Measurements from ENCODE around the gene GRIN3B.

DNA sequence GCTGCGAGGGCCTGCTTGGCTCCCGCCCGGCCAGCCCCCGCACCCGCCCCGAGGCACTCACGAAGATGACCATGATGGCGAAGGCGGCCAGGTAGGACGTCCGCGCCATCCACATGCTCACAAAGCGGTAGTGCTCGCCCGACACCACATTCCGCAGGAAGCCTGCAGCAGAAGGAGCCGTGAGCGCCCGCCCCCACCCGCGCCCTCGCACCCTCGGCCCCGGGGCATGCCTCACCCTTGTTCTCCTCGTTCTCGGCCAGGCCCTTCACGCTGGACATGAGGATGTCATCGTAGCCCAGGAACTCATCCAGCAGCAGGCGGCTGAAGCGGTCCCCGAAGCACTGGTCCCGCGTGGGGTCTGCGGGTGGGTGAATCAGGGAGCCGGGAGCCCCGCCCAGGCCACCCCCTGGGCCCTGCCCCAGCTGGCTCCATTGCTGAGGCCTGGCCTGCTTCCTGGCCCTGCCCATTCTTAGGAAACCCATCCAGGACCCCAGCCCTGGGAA is 11.7 kb downstream of the GRIN3B start:
- TF ChIP-seq ZFP30 (CRISPR knock-in tag; IDR thresholded peaks at IDR 0.05) (no peak), ARNTL (CRISPR knock-in tag; IDR thresholded peaks at IDR 0.05; ENCODE audit: borderline replicate concordance, low read depth) (no peak), CSDC2 (CRISPR knock-in tag; IDR thresholded peaks at IDR 0.05) (no peak), TCF4 (CRISPR knock-in tag; IDR thresholded peaks at IDR 0.05; ENCODE audit: borderline replicate concordance) (no peak), ZC3H10 (CRISPR knock-in tag; IDR thresholded peaks at IDR 0.05) (no peak), GLIS3 (CRISPR knock-in tag; IDR thresholded peaks at IDR 0.05) (no peak), SNAI2 (CRISPR knock-in tag; IDR thresholded peaks at IDR 0.05) (no peak)
- TF ChIP-seq, protein P1, sequence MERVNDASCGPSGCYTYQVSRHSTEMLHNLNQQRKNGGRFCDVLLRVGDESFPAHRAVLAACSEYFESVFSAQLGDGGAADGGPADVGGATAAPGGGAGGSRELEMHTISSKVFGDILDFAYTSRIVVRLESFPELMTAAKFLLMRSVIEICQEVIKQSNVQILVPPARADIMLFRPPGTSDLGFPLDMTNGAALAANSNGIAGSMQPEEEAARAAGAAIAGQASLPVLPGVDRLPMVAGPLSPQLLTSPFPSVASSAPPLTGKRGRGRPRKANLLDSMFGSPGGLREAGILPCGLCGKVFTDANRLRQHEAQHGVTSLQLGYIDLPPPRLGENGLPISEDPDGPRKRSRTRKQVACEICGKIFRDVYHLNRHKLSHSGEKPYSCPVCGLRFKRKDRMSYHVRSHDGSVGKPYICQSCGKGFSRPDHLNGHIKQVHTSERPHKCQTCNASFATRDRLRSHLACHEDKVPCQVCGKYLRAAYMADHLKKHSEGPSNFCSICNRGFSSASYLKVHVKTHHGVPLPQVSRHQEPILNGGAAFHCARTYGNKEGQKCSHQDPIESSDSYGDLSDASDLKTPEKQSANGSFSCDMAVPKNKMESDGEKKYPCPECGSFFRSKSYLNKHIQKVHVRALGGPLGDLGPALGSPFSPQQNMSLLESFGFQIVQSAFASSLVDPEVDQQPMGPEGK (CRISPR knock-in tag; IDR thresholded peaks at IDR 0.05; ENCODE audit: borderline replicate concordance), result no peak
- TF ChIP-seq, protein P2, sequence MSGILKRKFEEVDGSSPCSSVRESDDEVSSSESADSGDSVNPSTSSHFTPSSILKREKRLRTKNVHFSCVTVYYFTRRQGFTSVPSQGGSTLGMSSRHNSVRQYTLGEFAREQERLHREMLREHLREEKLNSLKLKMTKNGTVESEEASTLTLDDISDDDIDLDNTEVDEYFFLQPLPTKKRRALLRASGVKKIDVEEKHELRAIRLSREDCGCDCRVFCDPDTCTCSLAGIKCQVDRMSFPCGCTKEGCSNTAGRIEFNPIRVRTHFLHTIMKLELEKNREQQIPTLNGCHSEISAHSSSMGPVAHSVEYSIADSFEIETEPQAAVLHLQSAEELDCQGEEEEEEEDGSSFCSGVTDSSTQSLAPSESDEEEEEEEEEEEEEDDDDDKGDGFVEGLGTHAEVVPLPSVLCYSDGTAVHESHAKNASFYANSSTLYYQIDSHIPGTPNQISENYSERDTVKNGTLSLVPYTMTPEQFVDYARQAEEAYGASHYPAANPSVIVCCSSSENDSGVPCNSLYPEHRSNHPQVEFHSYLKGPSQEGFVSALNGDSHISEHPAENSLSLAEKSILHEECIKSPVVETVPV (CRISPR knock-in tag; IDR thresholded peaks at IDR 0.05), result no peak
- TF ChIP-seq, protein P3, sequence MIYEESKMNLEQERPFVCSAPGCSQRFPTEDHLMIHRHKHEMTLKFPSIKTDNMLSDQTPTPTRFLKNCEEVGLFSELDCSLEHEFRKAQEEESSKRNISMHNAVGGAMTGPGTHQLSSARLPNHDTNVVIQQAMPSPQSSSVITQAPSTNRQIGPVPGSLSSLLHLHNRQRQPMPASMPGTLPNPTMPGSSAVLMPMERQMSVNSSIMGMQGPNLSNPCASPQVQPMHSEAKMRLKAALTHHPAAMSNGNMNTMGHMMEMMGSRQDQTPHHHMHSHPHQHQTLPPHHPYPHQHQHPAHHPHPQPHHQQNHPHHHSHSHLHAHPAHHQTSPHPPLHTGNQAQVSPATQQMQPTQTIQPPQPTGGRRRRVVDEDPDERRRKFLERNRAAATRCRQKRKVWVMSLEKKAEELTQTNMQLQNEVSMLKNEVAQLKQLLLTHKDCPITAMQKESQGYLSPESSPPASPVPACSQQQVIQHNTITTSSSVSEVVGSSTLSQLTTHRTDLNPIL (CRISPR knock-in tag; IDR thresholded peaks at IDR 0.05; ENCODE audit: low read depth), result no peak
- TF ChIP-seq, protein P4, sequence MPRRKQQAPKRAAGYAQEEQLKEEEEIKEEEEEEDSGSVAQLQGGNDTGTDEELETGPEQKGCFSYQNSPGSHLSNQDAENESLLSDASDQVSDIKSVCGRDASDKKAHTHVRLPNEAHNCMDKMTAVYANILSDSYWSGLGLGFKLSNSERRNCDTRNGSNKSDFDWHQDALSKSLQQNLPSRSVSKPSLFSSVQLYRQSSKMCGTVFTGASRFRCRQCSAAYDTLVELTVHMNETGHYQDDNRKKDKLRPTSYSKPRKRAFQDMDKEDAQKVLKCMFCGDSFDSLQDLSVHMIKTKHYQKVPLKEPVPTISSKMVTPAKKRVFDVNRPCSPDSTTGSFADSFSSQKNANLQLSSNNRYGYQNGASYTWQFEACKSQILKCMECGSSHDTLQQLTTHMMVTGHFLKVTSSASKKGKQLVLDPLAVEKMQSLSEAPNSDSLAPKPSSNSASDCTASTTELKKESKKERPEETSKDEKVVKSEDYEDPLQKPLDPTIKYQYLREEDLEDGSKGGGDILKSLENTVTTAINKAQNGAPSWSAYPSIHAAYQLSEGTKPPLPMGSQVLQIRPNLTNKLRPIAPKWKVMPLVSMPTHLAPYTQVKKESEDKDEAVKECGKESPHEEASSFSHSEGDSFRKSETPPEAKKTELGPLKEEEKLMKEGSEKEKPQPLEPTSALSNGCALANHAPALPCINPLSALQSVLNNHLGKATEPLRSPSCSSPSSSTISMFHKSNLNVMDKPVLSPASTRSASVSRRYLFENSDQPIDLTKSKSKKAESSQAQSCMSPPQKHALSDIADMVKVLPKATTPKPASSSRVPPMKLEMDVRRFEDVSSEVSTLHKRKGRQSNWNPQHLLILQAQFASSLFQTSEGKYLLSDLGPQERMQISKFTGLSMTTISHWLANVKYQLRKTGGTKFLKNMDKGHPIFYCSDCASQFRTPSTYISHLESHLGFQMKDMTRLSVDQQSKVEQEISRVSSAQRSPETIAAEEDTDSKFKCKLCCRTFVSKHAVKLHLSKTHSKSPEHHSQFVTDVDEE (CRISPR knock-in tag; IDR thresholded peaks at IDR 0.05), result no peak
- TF ChIP-seq, protein P5, sequence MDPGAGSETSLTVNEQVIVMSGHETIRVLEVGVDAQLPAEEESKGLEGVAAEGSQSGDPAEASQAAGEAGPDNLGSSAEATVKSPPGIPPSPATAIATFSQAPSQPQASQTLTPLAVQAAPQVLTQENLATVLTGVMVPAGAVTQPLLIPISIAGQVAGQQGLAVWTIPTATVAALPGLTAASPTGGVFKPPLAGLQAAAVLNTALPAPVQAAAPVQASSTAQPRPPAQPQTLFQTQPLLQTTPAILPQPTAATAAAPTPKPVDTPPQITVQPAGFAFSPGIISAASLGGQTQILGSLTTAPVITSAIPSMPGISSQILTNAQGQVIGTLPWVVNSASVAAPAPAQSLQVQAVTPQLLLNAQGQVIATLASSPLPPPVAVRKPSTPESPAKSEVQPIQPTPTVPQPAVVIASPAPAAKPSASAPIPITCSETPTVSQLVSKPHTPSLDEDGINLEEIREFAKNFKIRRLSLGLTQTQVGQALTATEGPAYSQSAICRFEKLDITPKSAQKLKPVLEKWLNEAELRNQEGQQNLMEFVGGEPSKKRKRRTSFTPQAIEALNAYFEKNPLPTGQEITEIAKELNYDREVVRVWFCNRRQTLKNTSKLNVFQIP (CRISPR knock-in tag; IDR thresholded peaks at IDR 0.05; ENCODE audit: borderline replicate concordance, low read depth), result no peak
